Measurements from ENCODE around the gene FLRT2. TPM values are rescaled to one million over a fixed set of nuclear protein-coding genes. Genes with fewer than 3 reads are reported as not detected.

FLRT2 gene
- total and polyA plus RNA-seq, 2 of the 4 experiments (the other 2 are of a cell fraction): 10.2 to 13.1 TPM

DNA sequence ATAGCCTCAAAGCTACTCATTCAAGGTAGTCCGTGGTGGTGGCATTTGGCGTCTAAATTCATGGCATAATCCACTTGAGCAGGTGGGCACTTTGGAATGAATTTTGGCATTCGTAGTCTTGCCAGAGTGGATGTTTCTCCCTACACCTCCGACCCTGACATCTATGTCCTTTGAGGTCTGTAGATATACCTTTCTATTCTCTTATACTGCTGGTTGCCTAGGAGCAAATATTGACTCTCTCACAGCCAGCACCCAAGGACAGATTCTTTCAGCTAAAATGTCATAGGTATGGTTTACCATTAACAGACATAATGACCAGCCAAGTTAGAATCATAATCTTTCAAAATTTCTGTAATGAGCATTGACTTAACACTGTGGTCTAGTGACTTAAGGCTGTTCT, 47.4 kb upstream of the FLRT2 start:
- in situ Hi-C loops (cut with MboI; ENCODE audit: low sequenced_read_pairs) (no loop called here), dilution Hi-C loops (cut with HindIII; ENCODE audit: low sequenced_read_pairs, unreplicated experiment) (no loop called here), intact Hi-C loops (cut with micrococcal nuclease) (no loop called here)
- no peak overlapping the region for H3K14ac ChIP-seq (replicated peaks; ENCODE audit: low read depth, low read length)
- no peak overlapping the region for H2AK5ac ChIP-seq (ENCODE audit: low read depth, low read length)
- H2BK15ac ChIP-seq (ENCODE audit: low read depth, low read length): no peak overlapping the region
- no peak overlapping the region for H3K56ac ChIP-seq (ENCODE audit: extremely low read depth, insufficient read depth, low read length)
- ChIA-PET CTCF (no interaction called here), POLR2A (ENCODE audit: unreplicated experiment) (no interaction called here)
- H2AFZ ChIP-seq (replicated peaks; ENCODE audit: low read length, poor library complexity): no peak overlapping the region
- DNase-seq: no peak
- H3K9ac ChIP-seq (ENCODE audit: low read depth, low read length): no peak overlapping the region
- no peak for TF ChIP-seq RCOR1 (IDR thresholded peaks at IDR 0.05; ENCODE audit: insufficient replicate concordance, low read length)
- no peak for TF ChIP-seq POLR2A (IDR thresholded peaks at IDR 0.05; ENCODE audit: low read depth, low read length)
- TF ChIP-seq RFX5 (IDR thresholded peaks at IDR 0.05; ENCODE audit: low read depth, low read length): no peak
- no peak for TF ChIP-seq MXI1 (IDR thresholded peaks at IDR 0.05; ENCODE audit: borderline replicate concordance, low read depth, low read length)
- no peak for TF ChIP-seq BHLHE40 (IDR thresholded peaks at IDR 0.05; ENCODE audit: low read depth, low read length)
- no peak for TF ChIP-seq CHD1 (IDR thresholded peaks at IDR 0.05; ENCODE audit: low read depth, low read length)
- TF ChIP-seq MAFK (IDR thresholded peaks at IDR 0.05; ENCODE audit: low read depth, low read length): no peak
- TF ChIP-seq, protein P1, sequence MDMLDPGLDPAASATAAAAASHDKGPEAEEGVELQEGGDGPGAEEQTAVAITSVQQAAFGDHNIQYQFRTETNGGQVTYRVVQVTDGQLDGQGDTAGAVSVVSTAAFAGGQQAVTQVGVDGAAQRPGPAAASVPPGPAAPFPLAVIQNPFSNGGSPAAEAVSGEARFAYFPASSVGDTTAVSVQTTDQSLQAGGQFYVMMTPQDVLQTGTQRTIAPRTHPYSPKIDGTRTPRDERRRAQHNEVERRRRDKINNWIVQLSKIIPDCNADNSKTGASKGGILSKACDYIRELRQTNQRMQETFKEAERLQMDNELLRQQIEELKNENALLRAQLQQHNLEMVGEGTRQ (IDR thresholded peaks at IDR 0.05; ENCODE audit: low read depth, low read length): no peak
- TF ChIP-seq NFE2L2 (IDR thresholded peaks at IDR 0.05; ENCODE audit: low read depth, low read length): no peak
- H3K36me3 ChIP-seq (ENCODE audit: control insufficient read depth, insufficient read depth, low read length): no peaks in the 10 kb centered on the region
- no peak overlapping the region for H2BK120ac ChIP-seq (ENCODE audit: low read depth, low read length)
- no peak overlapping the region for H3K4me3 ChIP-seq (ENCODE audit: insufficient read depth, low read depth, low read length)
- ATAC-seq (ENCODE audit: low read depth): no peak
- no TSS peak for BruUV-seq (replicated peaks)
- no peaks in the 10 kb centered on the region for H3K27me3 ChIP-seq (ENCODE audit: control insufficient read depth, insufficient read depth, low read length)
- H3K27ac ChIP-seq (ENCODE audit: insufficient read depth, low read length): no peak overlapping the region
- H3K9me1 ChIP-seq (ENCODE audit: insufficient read depth, low read length): no peaks in the 10 kb centered on the region
- H2BK5ac ChIP-seq (ENCODE audit: low read depth, low read length, poor library complexity, severe bottlenecking): no peak overlapping the region
- no peak overlapping the region for H2AK9ac ChIP-seq (replicated peaks; ENCODE audit: low read depth, low read length, poor library complexity)
- 70% methylated on average over 2 of the region's 4 CpGs; no CpG with 5 or more reads in 1 of the 2 experiments for WGBS, 2 experiments (ENCODE audit: extremely low coverage in 2 of 2, insufficient read length in 1 of 2)
- no peaks in the 10 kb centered on the region for H4K20me1 ChIP-seq (ENCODE audit: insufficient read depth, low read length)
- no peak overlapping the region for H4K8ac ChIP-seq (ENCODE audit: low read depth in 2 of 2, low read length in 2 of 2)
- H3K23ac ChIP-seq (ENCODE audit: low read depth, low read length): no peak overlapping the region
- H4K91ac ChIP-seq (ENCODE audit: insufficient read depth, low read depth, low read length): no peak overlapping the region
- no peak overlapping the region for H2BK20ac ChIP-seq (ENCODE audit: low read depth, low read length)
- H3K18ac ChIP-seq (ENCODE audit: low read depth, low read length): no peak overlapping the region
- H3K4me1 ChIP-seq (ENCODE audit: control insufficient read depth, insufficient read depth, low read length): peaks cover 2% of the 10 kb centered on the region; the same call in 1 of the 2 replicates
- H3K79me1 ChIP-seq (ENCODE audit: low read depth in 1 of 2, low read length in 2 of 2): no peaks in the 10 kb centered on the region
- H4K5ac ChIP-seq (ENCODE audit: low read depth, low read length): no peak overlapping the region
- no peak overlapping the region for H3K4ac ChIP-seq (ENCODE audit: low read depth, low read length)
- H3K4me2 ChIP-seq (ENCODE audit: low read depth, low read length): no peak overlapping the region
- H3K9me3 ChIP-seq (ENCODE audit: control insufficient read depth, insufficient read depth, low read length): no peaks in the 10 kb centered on the region
